NCI-H446 (cell line): ENCODE data around the gene IGSF10.

Experiments
- DNase-seq, 2 experiments: peaks; one replicate each; lab custom pipeline; 2025; lab: John Stamatoyannopoulos, UW

IGSF10 gene

DNA sequence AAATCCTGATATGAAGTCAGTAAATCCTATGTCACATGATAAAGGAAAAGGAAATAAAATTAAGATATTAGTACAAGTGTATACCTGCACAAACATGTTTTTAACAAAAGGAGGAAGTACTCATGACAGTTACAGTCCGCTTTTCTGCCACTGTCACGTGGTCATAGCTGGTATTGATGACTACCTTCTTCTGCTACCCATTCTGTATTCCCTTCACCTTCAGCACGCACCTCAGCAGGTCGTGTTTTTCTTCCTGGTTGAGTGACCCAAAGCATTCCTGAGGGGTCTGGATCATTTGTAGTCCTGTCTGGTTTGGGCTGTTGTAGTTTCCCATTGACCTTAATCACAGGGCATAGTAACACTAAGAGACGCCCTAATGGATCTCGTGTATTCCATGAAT is 41.1 kb downstream of the IGSF10 start:
- no peak for DNase-seq

DNA sequence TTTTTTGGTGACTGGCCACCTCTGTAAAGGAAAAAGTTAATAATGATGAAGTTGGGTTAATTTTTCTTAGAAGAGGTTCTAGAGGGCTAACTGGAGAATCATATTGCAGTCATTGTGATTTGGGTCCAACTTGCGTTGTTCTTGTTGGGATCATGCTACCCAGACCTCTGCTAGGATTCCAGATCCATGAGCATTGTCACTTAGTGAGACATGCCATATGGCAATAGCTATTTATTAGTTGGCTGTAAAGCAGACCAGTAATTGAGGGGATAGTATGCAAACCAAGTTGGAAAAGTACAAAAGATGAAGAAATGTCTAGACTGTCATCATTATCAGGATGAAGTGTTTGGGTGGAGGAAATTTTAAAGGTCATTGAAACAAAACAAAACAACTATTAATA is 45.6 kb downstream of the IGSF10 start:
- DNase-seq: no peak

DNA sequence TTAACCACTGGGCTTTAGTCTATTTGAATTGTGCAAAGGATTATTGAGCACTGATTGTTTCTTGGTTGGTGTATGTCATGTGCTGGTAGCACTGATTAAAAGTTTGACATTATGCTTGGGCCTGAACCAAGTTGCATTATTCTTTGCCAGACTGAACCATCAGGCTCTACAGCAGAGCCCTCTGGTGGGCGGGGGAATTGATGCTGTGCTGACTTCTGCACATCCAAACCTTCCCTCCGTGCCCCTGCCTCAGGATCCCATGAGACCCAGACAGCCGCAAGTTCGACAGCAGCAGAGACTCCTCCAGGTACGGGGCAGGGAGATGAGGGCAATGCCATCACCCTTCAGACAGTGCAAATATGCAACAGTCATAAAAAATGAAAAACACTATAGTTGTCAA is 47.9 kb downstream of the IGSF10 start:
- no peak for DNase-seq
